ENCODE data around the gene PDCD11.

DNA sequence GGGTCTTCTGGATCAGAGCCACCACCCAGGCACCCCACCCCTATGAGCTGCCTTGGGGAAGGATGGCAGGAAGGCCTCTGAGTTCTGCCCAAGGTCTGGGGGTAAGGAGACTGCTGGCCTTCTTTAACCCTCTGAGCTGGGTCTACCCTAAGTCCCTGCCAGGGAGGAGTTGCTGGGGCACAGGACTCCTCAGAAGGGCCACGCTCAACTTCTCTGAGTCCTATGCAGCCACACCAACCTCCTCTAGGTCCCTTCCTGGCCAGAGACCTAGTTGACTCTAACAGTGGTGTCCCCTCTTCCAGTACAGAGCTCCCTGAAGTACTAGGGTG, 94.5 kb downstream of the PDCD11 start:
- TF ChIP-seq ZNF362 (tag by site-specific recombination; IDR thresholded peaks at IDR 0.05) (no peak), ZNF433 (tag by site-specific recombination; IDR thresholded peaks at IDR 0.05; ENCODE audit: low read depth) (no peak), ZBTB1 (tag by site-specific recombination; IDR thresholded peaks at IDR 0.05) (no peak)
- TF ChIP-seq, protein P1, sequence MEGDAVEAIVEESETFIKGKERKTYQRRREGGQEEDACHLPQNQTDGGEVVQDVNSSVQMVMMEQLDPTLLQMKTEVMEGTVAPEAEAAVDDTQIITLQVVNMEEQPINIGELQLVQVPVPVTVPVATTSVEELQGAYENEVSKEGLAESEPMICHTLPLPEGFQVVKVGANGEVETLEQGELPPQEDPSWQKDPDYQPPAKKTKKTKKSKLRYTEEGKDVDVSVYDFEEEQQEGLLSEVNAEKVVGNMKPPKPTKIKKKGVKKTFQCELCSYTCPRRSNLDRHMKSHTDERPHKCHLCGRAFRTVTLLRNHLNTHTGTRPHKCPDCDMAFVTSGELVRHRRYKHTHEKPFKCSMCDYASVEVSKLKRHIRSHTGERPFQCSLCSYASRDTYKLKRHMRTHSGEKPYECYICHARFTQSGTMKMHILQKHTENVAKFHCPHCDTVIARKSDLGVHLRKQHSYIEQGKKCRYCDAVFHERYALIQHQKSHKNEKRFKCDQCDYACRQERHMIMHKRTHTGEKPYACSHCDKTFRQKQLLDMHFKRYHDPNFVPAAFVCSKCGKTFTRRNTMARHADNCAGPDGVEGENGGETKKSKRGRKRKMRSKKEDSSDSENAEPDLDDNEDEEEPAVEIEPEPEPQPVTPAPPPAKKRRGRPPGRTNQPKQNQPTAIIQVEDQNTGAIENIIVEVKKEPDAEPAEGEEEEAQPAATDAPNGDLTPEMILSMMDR (tag by site-specific recombination; IDR thresholded peaks at IDR 0.05) = no peak
